GM23338 (cell line): ENCODE measurements around the gene ACYP1. TPM values are rescaled to one million over a fixed set of nuclear protein-coding genes. Genes with fewer than 3 reads are reported as not detected.

Experiments
- ATAC-seq: fragments of 200-7000 bp; cut with Tn5 transposase; 3 replicates; pipeline ENCODE4 v1.9.1; 2020
- DNase-seq: peaks from one replicate; pipeline ENCODE4 v3.0.0-alpha.2; 2015; ENCODE audit warnings: low spot score
- H2AFZ ChIP-seq: fragments of 200-600 bp; sonication (generic); 2 replicates; pipeline ENCODE4 v1.8.0; 2016; ENCODE audit warnings: antibody characterized with exemption, mild to moderate bottlenecking, moderate library complexity
- H3F3A ChIP-seq: fragments of 200-600 bp; sonication (generic); replicated peaks from 2 replicates; pipeline ENCODE4 v1.8.0; 2017; ENCODE audit warnings: antibody characterized with exemption, mixed run types, low read depth
- H3K27ac ChIP-seq: fragments of 200-600 bp; sonication (generic); 2 replicates; pipeline ENCODE4 v1.6.1; 2016; ENCODE audit warnings: low read depth
- H3K27me3 ChIP-seq: fragments of 200-600 bp; sonication (generic); 2 replicates; pipeline ENCODE4 v1.8.0; 2016; ENCODE audit warnings: mild to moderate bottlenecking, mixed run types, moderate library complexity; ENCODE audit not compliant: insufficient read depth
- H3K36me3 ChIP-seq: fragments of 200-600 bp; sonication (generic); 2 replicates; pipeline ENCODE4 v1.8.0; 2016; ENCODE audit warnings: mild to moderate bottlenecking; ENCODE audit not compliant: insufficient read depth
- H3K4me1 ChIP-seq: fragments of 200-600 bp; sonication (generic); 2 replicates; pipeline ENCODE4 v1.8.0; 2016; ENCODE audit warnings: mild to moderate bottlenecking, moderate library complexity; ENCODE audit not compliant: insufficient read depth
- H3K4me2 ChIP-seq: fragments of 200-600 bp; sonication (generic); 2 replicates; pipeline ENCODE4 v1.7.1; 2017; ENCODE audit warnings: mixed run types
- H3K4me3 ChIP-seq: fragments of 200-600 bp; sonication (generic); 2 replicates; pipeline ENCODE4 v1.6.1; 2016; ENCODE audit warnings: mixed run types
- H3K79me2 ChIP-seq: fragments of 200-600 bp; sonication (generic); replicated peaks from 2 replicates; pipeline ENCODE4 v1.8.0; 2017; ENCODE audit warnings: mild to moderate bottlenecking; ENCODE audit not compliant: insufficient read depth
- H3K9me2 ChIP-seq: fragments of 200-600 bp; sonication (generic); 2 replicates; pipeline ENCODE4 v1.8.0; 2017; ENCODE audit not compliant: insufficient read depth
- H4K20me1 ChIP-seq: fragments of 200-600 bp; sonication (generic); replicated peaks from 2 replicates; pipeline ENCODE4 v1.8.0; 2017; ENCODE audit warnings: mild to moderate bottlenecking; ENCODE audit not compliant: insufficient read depth
- H3K27ac Mint-ChIP-seq: 2 replicates; pipeline ENCODE4 v1.8.0; 2020; ENCODE audit warnings: inconsistent platforms, mild to moderate bottlenecking, moderate library complexity, mixed read lengths
- H3K27me3 Mint-ChIP-seq: 3 replicates; pipeline ENCODE4 v1.8.0; 2022; ENCODE audit warnings: low read depth, mild to moderate bottlenecking, moderate library complexity, mixed read lengths, inconsistent platforms; ENCODE audit not compliant: insufficient read depth, poor library complexity
- H3K36me3 Mint-ChIP-seq: 3 replicates; pipeline ENCODE4 v1.8.0; 2021; ENCODE audit warnings: low read depth, mild to moderate bottlenecking, inconsistent platforms, moderate library complexity, mixed read lengths
- H3K4me1 Mint-ChIP-seq: 3 replicates; pipeline ENCODE4 v1.8.0; 2020; ENCODE audit warnings: mild to moderate bottlenecking, inconsistent platforms, mixed read lengths
- H3K4me3 Mint-ChIP-seq: 3 replicates; pipeline ENCODE4 v1.8.0; 2021; ENCODE audit warnings: moderate library complexity, mild to moderate bottlenecking, inconsistent platforms, mixed read lengths
- H3K9me3 Mint-ChIP-seq: 3 replicates; pipeline ENCODE4 v1.8.0; 2020; ENCODE audit warnings: moderate library complexity, mild to moderate bottlenecking, inconsistent platforms, mixed read lengths
- CREB1 ChIP-seq: fragments of 250-450 bp; sonication (Bioruptor Pico); IDR thresholded peaks from 2 replicates; pipeline ENCODE4 v1.5.0; 2020; ENCODE audit warnings: low read depth, mild to moderate bottlenecking, moderate library complexity
- EZH2 ChIP-seq: fragments of 200-600 bp; sonication (generic); IDR thresholded peaks from one replicate; pipeline ENCODE4 v1.8.0; 2017; ENCODE audit warnings: antibody characterized with exemption, mild to moderate bottlenecking, low read depth; ENCODE audit not compliant: unreplicated experiment
- EZH2phosphoT487 ChIP-seq: fragments of 200-600 bp; sonication (generic); IDR thresholded peaks from one replicate; pipeline ENCODE4 v1.8.1; 2018; ENCODE audit warnings: antibody characterized with exemption; ENCODE audit not compliant: unreplicated experiment
- JUNB ChIP-seq: IDR thresholded peaks from one replicate; pipeline ENCODE4 v1.6.1; 2016; ENCODE audit warnings: antibody characterized with exemption; ENCODE audit not compliant: unreplicated experiment
- NANOG ChIP-seq: IDR thresholded peaks from 2 replicates; pipeline ENCODE4 v1.6.1; 2016; ENCODE audit warnings: antibody characterized with exemption, borderline replicate concordance
- POLR2AphosphoS5 ChIP-seq: IDR thresholded peaks from 2 replicates; pipeline ENCODE4 v1.6.1; 2016; ENCODE audit warnings: antibody characterized with exemption, low read depth
- STAT1 ChIP-seq: IDR thresholded peaks from one replicate; pipeline ENCODE4 v1.6.1; 2016; ENCODE audit warnings: antibody characterized with exemption; ENCODE audit not compliant: unreplicated experiment
- ZNF114 ChIP-seq: fragments of 250-450 bp; sonication (Bioruptor Pico); IDR thresholded peaks from 2 replicates; pipeline ENCODE4 v1.5.0; 2020; ENCODE audit warnings: mild to moderate bottlenecking, moderate library complexity
- ZNF331 ChIP-seq: fragments of 250-450 bp; sonication (Bioruptor Pico); IDR thresholded peaks from 2 replicates; pipeline ENCODE4 v1.5.0; 2020; ENCODE audit warnings: low read depth, mild to moderate bottlenecking, moderate library complexity
- polyA plus RNA-seq: library from polyadenylated mRNA; unstranded; fragments of >200 nt; fragmentation: Nextera tagmentation; extraction: Ambion mirVana; gene quantifications from 2 replicates; pipeline ENCODE4 v1.2.1, GENCODE V29; 2016
- total RNA-seq: library from RNA; depleted of rRNA; stranded (reverse); fragments of >200 nt; shearing (Covaris generic); gene quantifications from 2 replicates; pipeline ENCODE4 v1.2.3, GENCODE V29; 2014
- TF ChIP-seq, protein P1 (sequence below): IDR thresholded peaks from 2 replicates; pipeline ENCODE4 v1.6.1; 2016; ENCODE audit warnings: antibody characterized with exemption
- TF ChIP-seq, protein P2 (sequence below), 2 experiments: fragments of 200-600 bp in 1 of 2; sonication (generic) in 1 of 2; conservative IDR thresholded peaks; 2 replicates each; pipeline versions ENCODE4 v1.5.1 to v1.6.1; 2016 to 2017; ENCODE audit warnings: antibody characterized with exemption in 2 of 2, low read depth in 2 of 2, mild to moderate bottlenecking in 2 of 2, moderate library complexity in 1 of 2
- TF ChIP-seq, protein P3 (sequence below): fragments of 250-450 bp; sonication (Bioruptor Pico); IDR thresholded peaks from 2 replicates; pipeline ENCODE4 v1.5.0; 2020; ENCODE audit warnings: mild to moderate bottlenecking, moderate library complexity
- TF ChIP-seq, protein P4 (sequence below): IDR thresholded peaks from one replicate; pipeline ENCODE4 v1.6.1; 2018; ENCODE audit warnings: antibody characterized with exemption; ENCODE audit not compliant: unreplicated experiment

ACYP1 gene
- total and polyA plus RNA-seq, 2 experiments from 2014 or later = 18.4 to 104 TPM

DNA sequence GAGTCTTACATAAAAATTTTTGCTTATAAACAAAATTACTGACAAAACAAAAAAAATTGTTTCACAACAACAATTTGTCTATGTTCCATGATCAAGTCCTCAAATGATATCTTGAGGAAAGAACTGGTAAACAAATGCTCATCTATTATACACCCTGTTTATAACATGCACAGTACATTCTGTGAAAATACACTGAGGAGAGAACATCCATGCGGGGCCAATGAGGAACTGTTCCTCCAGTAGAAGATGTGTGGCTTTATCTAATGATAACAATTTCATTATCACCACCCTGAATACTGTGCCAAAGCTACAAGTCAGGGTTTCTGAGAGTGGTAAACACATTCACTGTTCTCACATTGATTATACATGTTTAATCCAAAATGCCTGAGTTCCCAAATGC lies 23.3 kb downstream of the ACYP1 start:
- no peak overlapping the region for H3K27ac Mint-ChIP-seq
- H3K27ac ChIP-seq = no peak overlapping the region
- H2AFZ ChIP-seq = no peak overlapping the region
- DNase-seq (no peak), ATAC-seq (no peak)
- no peak overlapping the region for H3K4me2 ChIP-seq
- H3K36me3 ChIP-seq = no peaks in the 10 kb centered on the region; the same call in 1 of the 2 replicates
- H3F3A ChIP-seq = no peaks in the 10 kb centered on the region
- no peaks in the 10 kb centered on the region for H3K9me2 ChIP-seq
- H3K36me3 Mint-ChIP-seq = peaks cover 8% of the 10 kb centered on the region; the same call in 2 of the 3 replicates
- H4K20me1 ChIP-seq = 0 out of 2 replicates have a peak, but pooled peaks cover 6% of the 10 kb centered on the region
- H3K4me3 Mint-ChIP-seq = no peak overlapping the region
- no peak overlapping the region for H3K4me3 ChIP-seq
- TF ChIP-seq EZH2 (no peak), ZNF331 (no peak), STAT1 (no peak), NANOG (no peak), EZH2phosphoT487 (no peak), JUNB (no peak), POLR2AphosphoS5 (no peak), CREB1 (CRISPR knock-in tag) (no peak), ZNF114 (CRISPR knock-in tag) (no peak)
- TF ChIP-seq, protein P1, sequence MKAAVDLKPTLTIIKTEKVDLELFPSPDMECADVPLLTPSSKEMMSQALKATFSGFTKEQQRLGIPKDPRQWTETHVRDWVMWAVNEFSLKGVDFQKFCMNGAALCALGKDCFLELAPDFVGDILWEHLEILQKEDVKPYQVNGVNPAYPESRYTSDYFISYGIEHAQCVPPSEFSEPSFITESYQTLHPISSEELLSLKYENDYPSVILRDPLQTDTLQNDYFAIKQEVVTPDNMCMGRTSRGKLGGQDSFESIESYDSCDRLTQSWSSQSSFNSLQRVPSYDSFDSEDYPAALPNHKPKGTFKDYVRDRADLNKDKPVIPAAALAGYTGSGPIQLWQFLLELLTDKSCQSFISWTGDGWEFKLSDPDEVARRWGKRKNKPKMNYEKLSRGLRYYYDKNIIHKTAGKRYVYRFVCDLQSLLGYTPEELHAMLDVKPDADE = no peak
- TF ChIP-seq, protein P2, sequence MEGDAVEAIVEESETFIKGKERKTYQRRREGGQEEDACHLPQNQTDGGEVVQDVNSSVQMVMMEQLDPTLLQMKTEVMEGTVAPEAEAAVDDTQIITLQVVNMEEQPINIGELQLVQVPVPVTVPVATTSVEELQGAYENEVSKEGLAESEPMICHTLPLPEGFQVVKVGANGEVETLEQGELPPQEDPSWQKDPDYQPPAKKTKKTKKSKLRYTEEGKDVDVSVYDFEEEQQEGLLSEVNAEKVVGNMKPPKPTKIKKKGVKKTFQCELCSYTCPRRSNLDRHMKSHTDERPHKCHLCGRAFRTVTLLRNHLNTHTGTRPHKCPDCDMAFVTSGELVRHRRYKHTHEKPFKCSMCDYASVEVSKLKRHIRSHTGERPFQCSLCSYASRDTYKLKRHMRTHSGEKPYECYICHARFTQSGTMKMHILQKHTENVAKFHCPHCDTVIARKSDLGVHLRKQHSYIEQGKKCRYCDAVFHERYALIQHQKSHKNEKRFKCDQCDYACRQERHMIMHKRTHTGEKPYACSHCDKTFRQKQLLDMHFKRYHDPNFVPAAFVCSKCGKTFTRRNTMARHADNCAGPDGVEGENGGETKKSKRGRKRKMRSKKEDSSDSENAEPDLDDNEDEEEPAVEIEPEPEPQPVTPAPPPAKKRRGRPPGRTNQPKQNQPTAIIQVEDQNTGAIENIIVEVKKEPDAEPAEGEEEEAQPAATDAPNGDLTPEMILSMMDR (conservative IDR thresholded peaks at IDR 0.05; ENCODE audit: low read depth in 2 of 2) = no peak
- TF ChIP-seq, protein P3, sequence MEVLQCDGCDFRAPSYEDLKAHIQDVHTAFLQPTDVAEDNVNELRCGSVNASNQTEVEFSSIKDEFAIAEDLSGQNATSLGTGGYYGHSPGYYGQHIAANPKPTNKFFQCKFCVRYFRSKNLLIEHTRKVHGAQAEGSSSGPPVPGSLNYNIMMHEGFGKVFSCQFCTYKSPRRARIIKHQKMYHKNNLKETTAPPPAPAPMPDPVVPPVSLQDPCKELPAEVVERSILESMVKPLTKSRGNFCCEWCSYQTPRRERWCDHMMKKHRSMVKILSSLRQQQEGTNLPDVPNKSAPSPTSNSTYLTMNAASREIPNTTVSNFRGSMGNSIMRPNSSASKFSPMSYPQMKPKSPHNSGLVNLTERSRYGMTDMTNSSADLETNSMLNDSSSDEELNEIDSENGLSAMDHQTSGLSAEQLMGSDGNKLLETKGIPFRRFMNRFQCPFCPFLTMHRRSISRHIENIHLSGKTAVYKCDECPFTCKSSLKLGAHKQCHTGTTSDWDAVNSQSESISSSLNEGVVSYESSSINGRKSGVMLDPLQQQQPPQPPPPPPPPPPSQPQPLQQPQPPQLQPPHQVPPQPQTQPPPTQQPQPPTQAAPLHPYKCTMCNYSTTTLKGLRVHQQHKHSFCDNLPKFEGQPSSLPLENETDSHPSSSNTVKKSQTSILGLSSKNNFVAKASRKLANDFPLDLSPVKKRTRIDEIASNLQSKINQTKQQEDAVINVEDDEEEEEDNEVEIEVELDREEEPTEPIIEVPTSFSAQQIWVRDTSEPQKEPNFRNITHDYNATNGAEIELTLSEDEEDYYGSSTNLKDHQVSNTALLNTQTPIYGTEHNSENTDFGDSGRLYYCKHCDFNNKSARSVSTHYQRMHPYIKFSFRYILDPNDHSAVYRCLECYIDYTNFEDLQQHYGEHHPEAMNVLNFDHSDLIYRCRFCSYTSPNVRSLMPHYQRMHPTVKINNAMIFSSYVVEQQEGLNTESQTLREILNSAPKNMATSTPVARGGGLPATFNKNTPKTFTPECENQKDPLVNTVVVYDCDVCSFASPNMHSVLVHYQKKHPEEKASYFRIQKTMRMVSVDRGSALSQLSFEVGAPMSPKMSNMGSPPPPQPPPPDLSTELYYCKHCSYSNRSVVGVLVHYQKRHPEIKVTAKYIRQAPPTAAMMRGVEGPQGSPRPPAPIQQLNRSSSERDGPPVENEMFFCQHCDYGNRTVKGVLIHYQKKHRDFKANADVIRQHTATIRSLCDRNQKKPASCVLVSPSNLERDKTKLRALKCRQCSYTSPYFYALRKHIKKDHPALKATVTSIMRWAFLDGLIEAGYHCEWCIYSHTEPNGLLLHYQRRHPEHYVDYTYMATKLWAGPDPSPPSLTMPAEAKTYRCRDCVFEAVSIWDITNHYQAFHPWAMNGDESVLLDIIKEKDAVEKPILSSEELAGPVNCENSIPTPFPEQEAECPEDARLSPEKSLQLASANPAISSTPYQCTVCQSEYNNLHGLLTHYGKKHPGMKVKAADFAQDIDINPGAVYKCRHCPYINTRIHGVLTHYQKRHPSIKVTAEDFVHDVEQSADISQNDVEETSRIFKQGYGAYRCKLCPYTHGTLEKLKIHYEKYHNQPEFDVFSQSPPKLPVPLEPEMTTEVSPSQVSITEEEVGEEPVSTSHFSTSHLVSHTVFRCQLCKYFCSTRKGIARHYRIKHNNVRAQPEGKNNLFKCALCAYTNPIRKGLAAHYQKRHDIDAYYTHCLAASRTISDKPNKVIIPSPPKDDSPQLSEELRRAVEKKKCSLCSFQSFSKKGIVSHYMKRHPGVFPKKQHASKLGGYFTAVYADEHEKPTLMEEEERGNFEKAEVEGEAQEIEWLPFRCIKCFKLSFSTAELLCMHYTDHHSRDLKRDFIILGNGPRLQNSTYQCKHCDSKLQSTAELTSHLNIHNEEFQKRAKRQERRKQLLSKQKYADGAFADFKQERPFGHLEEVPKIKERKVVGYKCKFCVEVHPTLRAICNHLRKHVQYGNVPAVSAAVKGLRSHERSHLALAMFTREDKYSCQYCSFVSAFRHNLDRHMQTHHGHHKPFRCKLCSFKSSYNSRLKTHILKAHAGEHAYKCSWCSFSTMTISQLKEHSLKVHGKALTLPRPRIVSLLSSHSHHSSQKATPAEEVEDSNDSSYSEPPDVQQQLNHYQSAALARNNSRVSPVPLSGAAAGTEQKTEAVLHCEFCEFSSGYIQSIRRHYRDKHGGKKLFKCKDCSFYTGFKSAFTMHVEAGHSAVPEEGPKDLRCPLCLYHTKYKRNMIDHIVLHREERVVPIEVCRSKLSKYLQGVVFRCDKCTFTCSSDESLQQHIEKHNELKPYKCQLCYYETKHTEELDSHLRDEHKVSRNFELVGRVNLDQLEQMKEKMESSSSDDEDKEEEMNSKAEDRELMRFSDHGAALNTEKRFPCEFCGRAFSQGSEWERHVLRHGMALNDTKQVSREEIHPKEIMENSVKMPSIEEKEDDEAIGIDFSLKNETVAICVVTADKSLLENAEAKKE = no peak
- TF ChIP-seq, protein P4, sequence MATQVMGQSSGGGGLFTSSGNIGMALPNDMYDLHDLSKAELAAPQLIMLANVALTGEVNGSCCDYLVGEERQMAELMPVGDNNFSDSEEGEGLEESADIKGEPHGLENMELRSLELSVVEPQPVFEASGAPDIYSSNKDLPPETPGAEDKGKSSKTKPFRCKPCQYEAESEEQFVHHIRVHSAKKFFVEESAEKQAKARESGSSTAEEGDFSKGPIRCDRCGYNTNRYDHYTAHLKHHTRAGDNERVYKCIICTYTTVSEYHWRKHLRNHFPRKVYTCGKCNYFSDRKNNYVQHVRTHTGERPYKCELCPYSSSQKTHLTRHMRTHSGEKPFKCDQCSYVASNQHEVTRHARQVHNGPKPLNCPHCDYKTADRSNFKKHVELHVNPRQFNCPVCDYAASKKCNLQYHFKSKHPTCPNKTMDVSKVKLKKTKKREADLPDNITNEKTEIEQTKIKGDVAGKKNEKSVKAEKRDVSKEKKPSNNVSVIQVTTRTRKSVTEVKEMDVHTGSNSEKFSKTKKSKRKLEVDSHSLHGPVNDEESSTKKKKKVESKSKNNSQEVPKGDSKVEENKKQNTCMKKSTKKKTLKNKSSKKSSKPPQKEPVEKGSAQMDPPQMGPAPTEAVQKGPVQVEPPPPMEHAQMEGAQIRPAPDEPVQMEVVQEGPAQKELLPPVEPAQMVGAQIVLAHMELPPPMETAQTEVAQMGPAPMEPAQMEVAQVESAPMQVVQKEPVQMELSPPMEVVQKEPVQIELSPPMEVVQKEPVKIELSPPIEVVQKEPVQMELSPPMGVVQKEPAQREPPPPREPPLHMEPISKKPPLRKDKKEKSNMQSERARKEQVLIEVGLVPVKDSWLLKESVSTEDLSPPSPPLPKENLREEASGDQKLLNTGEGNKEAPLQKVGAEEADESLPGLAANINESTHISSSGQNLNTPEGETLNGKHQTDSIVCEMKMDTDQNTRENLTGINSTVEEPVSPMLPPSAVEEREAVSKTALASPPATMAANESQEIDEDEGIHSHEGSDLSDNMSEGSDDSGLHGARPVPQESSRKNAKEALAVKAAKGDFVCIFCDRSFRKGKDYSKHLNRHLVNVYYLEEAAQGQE = no peak
- no peaks in the 10 kb centered on the region for H3K27me3 Mint-ChIP-seq
- no peaks in the 10 kb centered on the region for H3K27me3 ChIP-seq
- H3K79me2 ChIP-seq = 0 out of 2 replicates have a peak, but pooled peaks cover 3% of the 10 kb centered on the region
- no peaks in the 10 kb centered on the region for H3K4me1 ChIP-seq
- H3K9me3 Mint-ChIP-seq = no peaks in the 10 kb centered on the region
- no peaks in the 10 kb centered on the region for H3K4me1 Mint-ChIP-seq
